Measurements from ENCODE around the gene ECE1. TPM values are rescaled to one million over a fixed set of nuclear protein-coding genes. Genes with fewer than 3 reads are reported as not detected.

The ECE1 gene
- total and polyA plus RNA-seq, 2 of the 13 experiments (the other 11 are each of a cell fraction or from before 2014, with no cell fraction given) = 13.5 to 21.2 TPM

GRCh38 chr1:21175670-21176581 lies 114.3 kb downstream of the ECE1 start (continued):
- TF ChIP-seq MED1 (CRISPR knock-in tag; IDR thresholded peaks at IDR 0.05) (0 out of 2 replicates have a peak, but pooled peaks have one; percentile 6), ZNF607 (CRISPR knock-in tag; IDR thresholded peaks at IDR 0.05; ENCODE audit: borderline replicate concordance) (no peak), ARID4A (CRISPR knock-in tag; IDR thresholded peaks at IDR 0.05; ENCODE audit: borderline replicate concordance) (0 out of 2 replicates have a peak, but pooled peaks have one; percentile 6), REL (CRISPR knock-in tag; conservative IDR thresholded peaks at IDR 0.05) (no peak), CBX5 (CRISPR knock-in tag; IDR thresholded peaks at IDR 0.05; ENCODE audit: borderline replicate concordance) (no peak), POLR2AphosphoS2 (IDR thresholded peaks at IDR 0.05; ENCODE audit: low read depth, low read length) (no peak), FOXO1 (CRISPR knock-in tag; IDR thresholded peaks at IDR 0.05) (no peak), PBX3 (CRISPR knock-in tag; IDR thresholded peaks at IDR 0.05; ENCODE audit: borderline replicate concordance) (no peak), CAMTA2 (CRISPR knock-in tag; IDR thresholded peaks at IDR 0.05; ENCODE audit: borderline replicate concordance) (no peak), ARNT2 (CRISPR knock-in tag; IDR thresholded peaks at IDR 0.05; ENCODE audit: low read depth) (no peak), TBX2 (CRISPR knock-in tag; IDR thresholded peaks at IDR 0.05; ENCODE audit: borderline replicate concordance) (no peak), ZBTB10 (CRISPR knock-in tag; IDR thresholded peaks at IDR 0.05; ENCODE audit: borderline replicate concordance) (peak; percentile 90), ZNF484 (CRISPR knock-in tag; IDR thresholded peaks at IDR 0.05; ENCODE audit: borderline replicate concordance, low read depth) (no peak), GABPB1 (CRISPR knock-in tag; IDR thresholded peaks at IDR 0.05) (no peak), PAX8 (CRISPR knock-in tag; IDR thresholded peaks at IDR 0.05; ENCODE audit: borderline replicate concordance) (no peak), ZNF160 (CRISPR knock-in tag; IDR thresholded peaks at IDR 0.05) (no peak), HNRNPLL (IDR thresholded peaks at IDR 0.05; ENCODE audit: low read depth, low read length, poor library complexity, severe bottlenecking) (no peak), KDM5A (IDR thresholded peaks at IDR 0.05; ENCODE audit: borderline replicate concordance, low read length) (0 out of 2 replicates have a peak, but pooled peaks have one; percentile 40), ZNF576 (CRISPR knock-in tag; IDR thresholded peaks at IDR 0.05) (no peak), SMARCE1 (IDR thresholded peaks at IDR 0.05; ENCODE audit: borderline replicate concordance) (no peak)

Measured in HepG2 (cell line).